ENCODE measurements around the gene APP.
"Not testable (repeated sequence)": the region's sequence is repeated elsewhere in the genome, so short reads cannot be mapped to it uniquely, and the experiment has no call there.

The APP gene

GRCh38 chr21:26064506-26064905 lies 106.1 kb downstream of the APP start:
- no peak for DNase-seq (ENCODE audit: low read depth)

- peak; percentile 36 for DNase-seq (ENCODE audit: low read depth)
Measured at GRCh38 chr21:26061437-26061836, 109.1 kb downstream of the APP start.

- DNase-seq (ENCODE audit: low read depth) = no peak
Measured at GRCh38 chr21:26060335-26061115, 110.0 kb downstream of the APP start.

GRCh38 chr21:26057477-26058170 lies 112.9 kb downstream of the APP start:
- no peak for DNase-seq (ENCODE audit: low read depth)

DNA sequence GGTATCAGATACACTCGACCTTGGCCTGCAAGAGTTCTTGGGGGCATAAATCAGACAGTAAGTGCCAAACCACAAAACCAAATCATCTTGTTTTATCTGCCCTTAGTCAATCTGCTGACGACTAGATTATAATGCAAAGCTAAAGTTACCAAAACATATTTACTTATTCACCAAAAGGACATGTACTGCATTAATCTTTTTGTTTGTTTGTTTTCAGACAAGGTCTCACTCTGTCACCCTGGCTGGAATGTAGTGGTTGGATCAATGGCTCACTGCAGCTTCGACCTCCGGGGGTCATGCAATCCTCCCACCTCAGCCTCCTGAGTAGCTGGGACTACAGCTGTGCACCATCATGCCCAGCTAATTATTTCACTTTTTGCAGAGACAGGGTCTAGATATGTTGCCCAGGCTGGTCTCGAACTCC lies 114.7 kb downstream of the APP start:
- DNase-seq (ENCODE audit: low read depth) = no peak

DNA sequence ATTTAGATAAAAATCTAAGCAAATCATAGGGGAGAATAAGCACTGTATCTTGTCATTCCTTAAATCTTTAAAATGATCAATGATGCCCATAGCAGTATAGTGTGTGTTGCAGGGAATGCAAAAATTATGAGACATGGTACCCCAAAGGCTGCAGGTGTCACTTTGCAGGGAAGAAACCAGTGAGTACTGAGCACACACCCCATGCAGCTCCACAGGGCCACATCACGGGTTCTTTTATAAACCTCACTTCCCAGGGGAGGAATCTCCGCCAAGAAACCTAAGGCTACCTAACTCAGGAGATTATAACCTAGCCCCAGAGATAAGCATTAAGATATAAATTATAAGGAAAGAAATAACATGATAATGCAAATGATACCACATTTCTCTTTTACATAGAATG lies 115.6 kb downstream of the APP start:
- DNase-seq (ENCODE audit: low read depth) = no peak

DNA sequence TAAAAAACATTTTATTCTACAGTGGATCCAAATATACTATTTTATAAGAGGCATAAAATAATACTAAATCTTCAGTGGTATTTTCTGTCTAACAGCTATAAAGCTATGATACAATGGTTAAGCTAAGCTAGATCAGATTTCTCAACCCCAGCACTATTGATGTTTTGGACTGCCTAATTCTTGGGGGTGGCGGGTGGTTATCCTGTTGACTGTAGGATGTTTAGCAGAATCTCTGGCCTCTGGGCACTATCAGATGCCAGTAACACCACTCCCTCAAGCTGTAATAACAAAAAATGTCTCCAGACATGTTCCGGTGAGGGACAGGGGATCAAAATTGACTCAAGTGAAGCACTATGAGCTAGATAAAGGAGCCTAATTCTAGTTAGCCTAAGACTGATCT lies 118.5 kb downstream of the APP start:
- no peak for DNase-seq (ENCODE audit: low read depth)

- DNase-seq (ENCODE audit: low read depth) = no peak
Measured at GRCh38 chr21:26050857-26051256, 119.7 kb downstream of the APP start.

DNA sequence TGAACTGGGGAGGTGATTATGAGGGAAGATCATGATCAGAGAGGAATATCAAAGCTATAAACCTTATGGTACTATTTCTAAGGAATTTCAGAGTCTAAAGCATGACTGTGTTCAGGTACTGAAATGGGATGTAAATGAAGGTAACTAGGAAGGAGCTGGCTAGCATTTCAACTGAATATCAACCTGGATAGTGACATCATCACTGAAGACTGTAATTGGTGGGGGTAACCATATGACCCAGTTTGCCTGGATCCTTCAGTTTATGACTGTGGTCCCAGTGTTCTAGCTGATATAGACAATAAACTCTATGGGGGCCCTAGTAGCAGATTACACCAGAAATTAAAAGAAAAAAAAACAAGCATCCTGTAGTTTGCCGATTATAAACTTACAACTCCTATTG lies 120.8 kb downstream of the APP start:
- DNase-seq (ENCODE audit: low read depth) = no peak

GRCh38 chr21:26047279-26047967 lies 123.1 kb downstream of the APP start:
- DNase-seq (ENCODE audit: low read depth) = no peak

DNA sequence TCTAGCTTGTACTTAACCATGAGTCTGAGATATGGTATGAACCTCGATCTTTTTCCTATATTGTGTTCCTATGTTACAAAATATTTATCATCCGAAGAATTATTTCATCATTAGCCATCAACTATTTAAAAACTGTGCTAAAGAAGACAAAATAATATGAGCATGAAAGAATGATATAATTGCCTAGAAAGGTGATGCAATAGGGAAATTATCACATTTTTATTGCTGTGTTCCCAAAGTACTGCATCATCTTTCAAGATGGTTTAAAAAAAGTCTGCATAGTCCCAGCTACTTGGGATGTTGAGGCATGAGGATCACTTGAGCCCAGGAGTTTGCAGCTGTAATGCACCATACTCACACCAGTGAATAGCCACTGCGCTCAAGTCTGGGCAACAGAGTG lies 126.7 kb downstream of the APP start:
- DNase-seq (ENCODE audit: low read depth) = no peak

- no peak for DNase-seq (ENCODE audit: low read depth)
Measured at GRCh38 chr21:26042181-26042876, 128.2 kb downstream of the APP start.

GRCh38 chr21:26041431-26042180 lies 129.0 kb downstream of the APP start:
- peak; percentile 92 for DNase-seq (ENCODE audit: low read depth)

DNA sequence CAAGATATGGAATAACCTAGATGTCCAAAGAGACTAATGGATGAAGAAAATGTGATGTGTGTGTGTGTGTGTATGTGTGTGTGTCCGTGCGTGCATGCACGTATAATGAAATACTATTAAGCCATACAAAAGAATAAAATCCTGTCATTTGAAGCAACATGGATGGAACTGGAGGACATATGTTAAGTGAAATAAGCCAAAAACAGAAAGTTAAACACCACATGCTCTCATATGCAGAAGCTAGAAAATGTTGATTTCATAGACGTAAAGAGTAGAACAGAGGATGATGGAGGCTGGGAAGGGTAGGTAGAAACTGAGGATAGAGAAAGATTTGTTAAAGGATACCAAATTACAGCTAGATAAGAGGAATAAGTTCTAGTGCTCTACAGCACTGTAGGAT lies 133.7 kb downstream of the APP start:
- DNase-seq (ENCODE audit: low read depth) = no peak

DNA sequence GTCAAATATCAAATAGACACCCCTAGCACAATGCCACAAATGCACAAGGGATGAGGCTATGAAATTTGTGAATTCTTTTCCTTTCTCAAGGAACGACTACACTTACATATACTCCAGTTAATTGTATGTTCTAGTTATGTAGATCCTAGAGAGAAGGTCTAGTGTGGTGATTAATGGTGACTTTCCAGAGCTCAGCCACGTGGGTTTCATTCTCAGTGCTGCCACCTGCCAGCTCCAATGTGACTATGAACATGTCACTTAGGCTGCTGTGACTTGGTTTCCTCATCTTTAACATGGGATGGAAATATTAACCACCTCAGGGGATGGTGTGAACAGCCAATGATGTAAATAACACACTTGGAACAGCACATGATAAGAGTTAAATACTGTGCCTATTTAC lies 138.3 kb downstream of the APP start:
- DNase-seq (ENCODE audit: low read depth) = no peak

- no peak for DNase-seq (ENCODE audit: low read depth)
Measured at GRCh38 chr21:26028183-26028582, 142.4 kb downstream of the APP start.

- no peak for DNase-seq (ENCODE audit: low read depth)
Measured at GRCh38 chr21:26027696-26028095, 142.9 kb downstream of the APP start.

- DNase-seq (ENCODE audit: low read depth) = no peak
Measured at GRCh38 chr21:26025536-26026512, 144.7 kb downstream of the APP start.

DNA sequence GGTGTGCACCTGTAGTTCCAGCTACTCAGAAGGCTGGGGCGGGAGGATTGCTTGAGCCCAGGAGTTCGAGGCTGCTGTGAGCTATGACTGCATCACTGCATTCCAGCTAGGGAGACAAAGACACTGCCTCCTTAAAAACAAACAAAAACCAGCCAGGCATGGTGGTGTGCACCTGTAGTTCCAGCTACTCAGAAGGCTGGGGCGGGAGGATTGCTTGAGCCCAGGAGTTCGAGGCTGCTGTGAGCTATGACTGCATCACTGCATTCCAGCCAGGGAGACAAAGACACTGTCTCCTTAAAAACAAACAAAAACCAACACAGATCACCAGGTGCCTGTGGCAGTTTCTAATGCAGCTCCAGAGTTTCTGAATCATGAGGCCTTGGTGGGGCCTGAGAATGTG lies 147.2 kb downstream of the APP start:
- DNase-seq (ENCODE audit: low read depth) = not testable (repeated sequence)

- not testable (repeated sequence) for DNase-seq (ENCODE audit: low read depth)
Measured at GRCh38 chr21:26022598-26023337, 147.8 kb downstream of the APP start.

All from stromal cell of bone marrow (primary cell).